Activated CD4-positive, alpha-beta memory T cell treated with anti-CD3 and anti-CD28 coated beads for 36 hours (primary cell): ENCODE measurements around the gene POLR2E. TPM values are rescaled to one million over a fixed set of nuclear protein-coding genes. Genes with fewer than 3 reads are reported as not detected.

Experiments
- CTCF ChIA-PET: fragments of 350-600 bp; sonication (Branson Sonifier 250); formaldehyde crosslinking; loops from one replicate; lab custom pipeline; 2021; ENCODE audit warnings: antibody characterized with exemption, inconsistent platforms; lab: Charles Lee
- POLR2A ChIA-PET: fragments of 350-600 bp; sonication (Branson Sonifier 250); formaldehyde crosslinking; loops from one replicate; lab custom pipeline; 2021; ENCODE audit warnings: antibody characterized with exemption; lab: Charles Lee
- DNase-seq: peaks from one replicate; pipeline ENCODE4 v3.0.0-alpha.2; 2020
- H3K27ac Mint-ChIP-seq: one replicate; pipeline ENCODE4 v1.8.0; 2021; ENCODE audit warnings: mixed read lengths
- H3K27me3 Mint-ChIP-seq: one replicate; pipeline ENCODE4 v1.8.0; 2021; ENCODE audit warnings: mixed read lengths
- H3K36me3 Mint-ChIP-seq: one replicate; pipeline ENCODE4 v1.8.0; 2021; ENCODE audit warnings: mixed read lengths
- H3K4me1 Mint-ChIP-seq: one replicate; pipeline ENCODE4 v1.8.0; 2021; ENCODE audit warnings: low read depth, mixed read lengths
- H3K4me3 Mint-ChIP-seq: one replicate; pipeline ENCODE4 v1.8.0; 2021; ENCODE audit warnings: mild to moderate bottlenecking, mixed read lengths
- H3K9me3 Mint-ChIP-seq: one replicate; pipeline ENCODE4 v1.8.0; 2021; ENCODE audit warnings: mixed read lengths
- intact Hi-C: fragments of 100-400 bp; cut with micrococcal nuclease; formaldehyde crosslinking; loops from one replicate; pipeline ENCODE4 v1.15.1; 2023
- total RNA-seq, 2 experiments: library from RNA; stranded (reverse); gene quantifications; one replicate each; pipeline ENCODE4 v1.2.3, GENCODE V29; 2021

The POLR2E gene
- total RNA-seq = 100 to 1,000 TPM; 204 to 207 TPM

DNA sequence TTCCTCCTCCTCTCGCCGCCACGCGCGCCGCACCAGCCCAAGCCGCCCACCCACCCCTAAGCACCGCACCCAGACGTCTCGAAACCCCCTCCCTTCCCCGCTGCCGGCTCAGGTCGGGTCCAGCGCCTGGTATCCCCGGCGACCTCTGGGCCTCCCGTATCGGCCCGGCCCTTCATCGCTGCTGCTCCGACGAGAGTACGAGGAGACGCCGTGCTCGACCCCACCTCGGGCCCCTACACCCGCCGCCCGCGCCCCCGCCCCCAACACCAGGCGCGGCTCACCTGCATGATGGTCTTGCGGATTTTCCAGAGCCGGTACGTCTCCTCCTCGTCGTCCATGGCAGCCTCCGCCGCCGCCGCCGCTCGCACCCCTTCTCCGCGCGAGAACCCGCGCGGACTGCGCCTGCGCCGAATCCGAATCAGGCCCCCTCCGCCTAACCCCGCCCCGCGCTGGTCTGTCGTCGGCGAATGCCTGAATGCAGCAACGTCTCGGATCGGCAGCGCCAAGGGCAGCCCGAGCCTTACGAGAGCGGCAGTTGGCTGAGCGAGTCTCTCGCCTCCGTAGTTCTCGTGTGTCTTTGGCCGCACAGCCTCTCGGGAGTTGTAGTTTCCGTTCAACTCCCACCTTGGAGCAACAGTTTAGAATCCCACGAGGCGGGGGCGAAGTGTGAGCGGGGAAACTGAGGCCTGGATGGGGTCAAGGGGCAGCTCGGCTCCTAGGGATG, at the start of gene POLR2E:
Gene POLR2E, minus strand, starts transcription at position 398 of the 724 bp plus-strand sequence. Its CDS starts 60 bp downstream, at position 338.
- Mint-ChIP-seq H3K27me3 (no peaks in the 10 kb centered on the region), H3K4me3 (peak within 1 kb of the TSS; percentile 93), H3K27ac (peak within 1 kb of the TSS; percentile 91), H3K9me3 (peaks cover 6% of the 10 kb centered on the region), H3K36me3 (peaks cover 14% of the 10 kb centered on the region), H3K4me1 (peaks cover 58% of the 10 kb centered on the region)
- intact Hi-C loops = loop anchor here (1.0 to 2.0 kb wide), 3 partner anchors 8 to 18 kb away; partner anchors contain the start of gene GPX4
- DNase-seq = peak; percentile 98
- ChIA-PET CTCF (interaction anchor here (0.9 to 1.9 kb wide), 5 partner anchors 20 to 149 kb away, joined by 3 to 7 read pairs (median 4); partner anchors contain the start of gene ARHGAP45), POLR2A (interaction anchor here (0.6 to 4.2 kb wide), 6 partner anchors 9 to 174 kb away, joined by 3 to 26 read pairs (median 4); partner anchors contain the start of gene CIRBP)

DNA sequence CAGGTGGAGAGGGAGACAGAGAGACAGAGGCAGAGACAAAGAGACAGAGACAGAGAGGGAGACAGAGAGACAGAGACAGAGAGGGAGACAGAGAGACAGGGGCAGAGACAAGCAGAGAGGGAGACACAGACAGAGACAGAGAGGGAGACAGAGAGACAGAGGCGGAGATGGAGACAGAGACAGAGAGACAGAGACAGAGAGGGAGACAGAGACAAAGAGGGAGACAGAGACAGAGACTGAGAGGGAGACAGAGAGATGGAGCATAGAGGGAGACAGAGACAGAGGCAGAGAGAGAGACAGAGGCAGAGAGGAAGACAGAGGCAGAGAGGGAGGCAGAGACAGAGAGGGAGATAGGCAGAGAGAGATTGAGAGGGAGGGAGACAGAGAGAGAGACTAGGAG, 49.6 kb upstream of the POLR2E start:
- CTCF ChIA-PET = no interaction called here
- no peak overlapping the region for H3K4me3 Mint-ChIP-seq
- no peaks in the 10 kb centered on the region for H3K9me3 Mint-ChIP-seq
- intact Hi-C loops = no loop called here
- H3K4me1 Mint-ChIP-seq = no peaks in the 10 kb centered on the region
- peaks cover 20% of the 10 kb centered on the region for H3K36me3 Mint-ChIP-seq
- POLR2A ChIA-PET = no interaction called here
- H3K27ac Mint-ChIP-seq = no peak overlapping the region
- DNase-seq = no peak
- no peaks in the 10 kb centered on the region for H3K27me3 Mint-ChIP-seq

DNA sequence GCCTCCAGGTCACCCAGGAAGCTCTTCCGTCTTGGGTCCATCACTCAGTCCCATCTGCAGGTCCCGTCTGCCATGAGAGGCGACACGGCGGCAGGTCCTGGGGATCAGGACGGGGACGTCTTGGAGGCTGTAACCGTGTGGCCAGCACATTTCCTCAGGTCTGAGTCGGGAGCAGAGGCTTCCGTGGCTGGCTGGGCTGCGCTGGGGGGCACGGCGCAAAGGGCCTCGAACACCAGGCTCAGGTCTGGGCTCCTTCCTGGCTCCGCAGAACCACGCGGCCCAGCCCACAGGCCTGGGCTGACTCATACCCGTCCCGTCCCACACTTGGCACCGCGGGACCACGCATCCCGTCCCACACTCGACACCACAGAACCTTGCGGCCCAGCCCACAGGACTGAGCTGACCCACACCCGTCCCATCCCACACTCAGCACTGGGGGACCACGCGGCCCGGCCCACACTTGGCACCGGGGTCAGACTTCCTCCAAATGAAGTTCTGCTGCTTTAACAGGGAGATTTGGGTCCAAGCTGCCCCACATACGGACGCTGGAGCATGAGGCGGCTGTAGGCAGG, 48.7 kb upstream of the POLR2E start:
- H3K4me1 Mint-ChIP-seq = no peaks in the 10 kb centered on the region
- ChIA-PET POLR2A (interaction anchor here (0.6 kb wide), 1 partner anchor 10 kb away, joined by 3 read pairs; no protein-coding TSS in a partner anchor), CTCF (no interaction called here)
- peaks cover 23% of the 10 kb centered on the region for H3K36me3 Mint-ChIP-seq
- no peak for DNase-seq
- no peaks in the 10 kb centered on the region for H3K9me3 Mint-ChIP-seq
- H3K27me3 Mint-ChIP-seq = no peaks in the 10 kb centered on the region
- no peak overlapping the region for H3K27ac Mint-ChIP-seq
- no peak overlapping the region for H3K4me3 Mint-ChIP-seq
- intact Hi-C loops = no loop called here

DNA sequence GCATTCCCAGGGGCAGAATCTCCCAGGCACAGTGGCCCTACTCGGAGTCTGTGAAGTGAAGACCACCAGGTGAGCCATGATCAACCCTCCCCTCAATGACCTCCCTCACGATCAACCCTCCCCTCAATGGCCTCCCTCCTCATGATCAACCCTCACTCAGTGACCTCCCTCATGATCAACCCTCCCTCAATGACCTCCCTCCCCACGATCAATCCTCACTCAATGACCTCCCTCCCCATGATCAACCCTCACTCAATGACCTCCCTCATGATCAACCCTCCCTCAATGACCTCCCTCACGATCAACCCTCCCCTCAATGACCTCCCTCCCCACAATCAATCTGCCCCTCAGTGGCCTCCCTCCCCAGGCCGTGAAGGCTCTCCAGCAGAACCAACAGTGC, 46.8 kb upstream of the POLR2E start:
- POLR2A ChIA-PET = no interaction called here
- Mint-ChIP-seq H3K27ac (no peak overlapping the region), H3K27me3 (no peaks in the 10 kb centered on the region), H3K4me1 (no peaks in the 10 kb centered on the region), H3K36me3 (peaks cover 25% of the 10 kb centered on the region), H3K4me3 (no peak overlapping the region), H3K9me3 (no peaks in the 10 kb centered on the region)
- CTCF ChIA-PET = no interaction called here
- no peak for DNase-seq
- intact Hi-C loops = no loop called here

DNA sequence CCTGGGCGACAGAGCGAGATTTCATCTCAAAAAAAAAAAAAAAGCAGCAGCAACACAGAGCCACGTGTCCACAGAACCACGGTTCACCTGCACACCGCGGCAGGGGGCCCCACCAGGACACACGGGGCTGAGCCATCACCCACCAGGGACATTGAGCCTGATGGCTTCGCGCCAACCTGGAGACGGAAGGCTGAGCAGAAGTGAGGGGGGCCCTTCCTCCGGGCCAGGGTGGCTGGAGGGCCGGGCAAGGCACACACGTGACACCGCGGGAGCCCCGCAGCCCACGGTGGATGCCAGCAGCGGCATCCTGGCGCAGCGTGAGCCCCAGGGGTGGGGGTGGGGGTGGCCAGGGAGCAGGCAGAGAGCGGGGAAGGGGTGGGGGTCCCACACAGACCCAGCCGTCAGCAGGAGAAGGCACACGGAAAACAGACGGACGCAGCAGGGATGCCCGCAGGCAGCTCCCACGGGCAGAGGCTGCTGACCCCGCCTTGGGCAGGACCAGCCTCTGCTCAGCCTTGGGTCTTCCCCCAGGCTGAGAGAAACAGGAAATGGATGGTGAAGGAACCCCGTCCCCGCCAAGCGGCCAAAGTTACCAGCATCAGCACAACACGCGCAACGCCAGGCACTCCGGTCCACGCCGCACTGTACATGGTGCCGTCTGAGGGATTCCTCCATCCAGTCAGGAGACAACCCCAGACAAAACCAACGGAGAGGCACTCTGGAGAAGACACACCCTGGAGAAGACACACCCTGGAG, 45.3 kb upstream of the POLR2E start:
- POLR2A ChIA-PET = interaction anchor here (0.6 kb wide), 1 partner anchor 68 kb away, joined by 3 read pairs; no protein-coding TSS in a partner anchor
- CTCF ChIA-PET = no interaction called here

DNA sequence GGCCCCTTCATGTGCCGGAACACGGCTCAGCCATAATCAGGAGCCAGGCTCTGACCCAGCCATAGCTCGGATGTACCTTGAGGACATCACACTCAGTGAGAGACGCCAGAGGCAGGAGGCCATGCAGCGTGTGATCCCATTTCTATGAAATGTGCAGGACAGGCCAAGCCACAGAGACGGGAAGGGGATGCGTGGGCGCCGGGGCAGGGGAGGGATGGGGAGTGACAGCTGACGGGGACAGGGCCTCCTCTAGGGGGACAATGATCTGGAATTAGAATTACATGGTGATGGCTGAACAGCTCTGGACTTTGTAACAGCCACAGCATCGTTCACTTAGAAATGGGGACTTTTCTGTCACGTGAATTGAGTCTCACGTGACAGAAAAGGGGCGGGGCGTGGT, 44.0 kb upstream of the POLR2E start:
- no peak overlapping the region for H3K4me3 Mint-ChIP-seq
- ChIA-PET CTCF (no interaction called here), POLR2A (no interaction called here)
- no peaks in the 10 kb centered on the region for H3K9me3 Mint-ChIP-seq
- H3K4me1 Mint-ChIP-seq = peaks cover 11% of the 10 kb centered on the region
- no peaks in the 10 kb centered on the region for H3K27me3 Mint-ChIP-seq
- intact Hi-C loops = no loop called here
- no peak for DNase-seq
- H3K27ac Mint-ChIP-seq = no peak overlapping the region
- peaks cover 20% of the 10 kb centered on the region for H3K36me3 Mint-ChIP-seq

More for the DNA sequence above, 45.3 kb upstream of the POLR2E start:
- H3K4me1 Mint-ChIP-seq = peaks cover 6% of the 10 kb centered on the region
- H3K27me3 Mint-ChIP-seq = no peaks in the 10 kb centered on the region
- no peak overlapping the region for H3K4me3 Mint-ChIP-seq
- H3K27ac Mint-ChIP-seq = no peak overlapping the region
- H3K9me3 Mint-ChIP-seq = no peaks in the 10 kb centered on the region
- no peak for DNase-seq
- intact Hi-C loops = no loop called here
- peaks cover 25% of the 10 kb centered on the region for H3K36me3 Mint-ChIP-seq

DNA sequence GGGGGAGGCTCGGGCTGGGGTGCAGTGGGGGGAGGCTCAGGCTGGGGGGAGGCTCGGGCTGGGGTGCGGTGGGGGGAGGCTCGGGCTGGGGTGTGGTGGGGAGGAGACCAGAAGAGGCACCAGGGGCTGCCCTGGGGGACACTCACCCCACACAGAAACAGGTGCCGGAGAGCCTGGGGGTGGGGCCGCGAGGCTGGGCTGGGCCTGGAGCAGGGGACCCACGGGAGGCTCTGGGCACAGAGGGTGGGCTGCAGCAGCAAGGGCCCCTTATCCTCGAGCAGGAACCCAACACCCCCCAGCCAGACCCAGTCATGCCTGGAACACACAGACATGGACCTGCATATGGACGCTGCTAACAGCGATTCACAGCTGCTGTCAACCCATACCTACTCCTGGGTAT, 42.9 kb upstream of the POLR2E start:
- Mint-ChIP-seq H3K27me3 (no peaks in the 10 kb centered on the region), H3K9me3 (no peaks in the 10 kb centered on the region), H3K36me3 (peaks cover 16% of the 10 kb centered on the region), H3K27ac (no peak overlapping the region), H3K4me1 (peaks cover 19% of the 10 kb centered on the region), H3K4me3 (no peak overlapping the region)
- intact Hi-C loops = no loop called here
- no peak for DNase-seq
- ChIA-PET CTCF (no interaction called here), POLR2A (no interaction called here)

DNA sequence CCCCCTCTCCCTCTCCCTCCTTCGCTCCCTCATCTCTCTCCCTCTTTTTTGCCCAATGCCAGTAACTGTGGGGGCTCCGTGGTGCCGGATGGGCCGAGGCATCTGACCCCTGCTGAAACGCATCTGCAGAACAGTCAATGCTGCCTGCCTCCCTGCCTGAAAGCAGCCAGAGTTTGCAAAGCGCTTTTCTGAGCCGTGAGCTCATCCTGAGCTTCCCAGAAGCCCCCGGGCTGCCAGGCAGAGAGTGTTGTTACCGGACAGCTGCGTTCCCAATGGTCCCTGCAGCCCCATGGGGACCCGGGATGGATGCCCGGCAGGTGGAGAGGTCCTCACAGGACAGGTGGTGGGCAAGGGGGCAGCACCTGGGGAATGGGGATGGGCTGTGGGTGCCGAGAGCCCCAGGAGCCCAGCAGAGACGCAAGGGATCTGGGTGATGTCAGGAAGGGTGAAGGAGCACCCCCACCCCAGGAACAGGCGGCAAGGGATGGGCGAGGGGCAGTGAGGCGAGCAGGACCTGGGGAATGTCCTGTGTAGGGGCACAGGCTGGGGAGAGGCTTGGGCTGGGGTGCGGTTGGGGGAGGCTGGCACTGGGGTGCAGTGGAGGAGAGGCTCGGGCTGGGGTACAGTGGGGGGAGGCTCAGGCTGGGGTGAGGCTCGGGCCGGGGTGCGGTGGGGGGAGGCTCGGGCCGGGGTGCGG, 41.6 kb upstream of the POLR2E start:
- Mint-ChIP-seq H3K36me3 (peaks cover 7% of the 10 kb centered on the region), H3K4me3 (no peak overlapping the region), H3K27me3 (no peaks in the 10 kb centered on the region), H3K4me1 (peaks cover 21% of the 10 kb centered on the region), H3K27ac (peak overlapping the region; percentile 78), H3K9me3 (no peaks in the 10 kb centered on the region)
- ChIA-PET CTCF (no interaction called here), POLR2A (no interaction called here)
- no peak for DNase-seq
- intact Hi-C loops = no loop called here

DNA sequence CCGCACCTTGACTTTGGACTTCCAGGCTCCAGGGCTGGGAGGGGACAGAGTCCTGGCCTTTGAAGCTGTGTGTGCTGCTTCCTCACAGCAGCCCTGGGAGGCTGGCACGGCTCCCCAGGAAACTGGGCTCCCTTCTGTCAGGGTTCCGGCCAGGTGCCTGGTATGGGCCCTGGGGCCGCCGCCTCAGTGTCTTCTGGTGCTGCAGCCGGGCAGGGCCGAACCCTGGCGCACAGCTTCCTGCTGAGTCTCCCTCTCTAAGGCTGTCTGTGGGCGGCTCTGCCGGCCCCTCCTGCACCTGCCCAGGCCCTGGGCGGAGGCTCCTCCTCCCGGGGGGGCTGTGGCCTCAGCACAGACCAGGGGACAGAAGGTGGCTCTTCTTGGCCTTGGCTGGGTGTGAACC, 41.0 kb upstream of the POLR2E start:
- CTCF ChIA-PET = interaction anchor here (0.6 kb wide), 1 partner anchor 131 kb away, joined by 3 read pairs; no protein-coding TSS in a partner anchor
- Mint-ChIP-seq H3K9me3 (no peaks in the 10 kb centered on the region), H3K27me3 (no peaks in the 10 kb centered on the region), H3K27ac (peak overlapping the region; percentile 78), H3K4me1 (peaks cover 21% of the 10 kb centered on the region), H3K36me3 (peaks cover 7% of the 10 kb centered on the region), H3K4me3 (no peak overlapping the region)
- POLR2A ChIA-PET = no interaction called here
- no peak for DNase-seq
- intact Hi-C loops = no loop called here

DNA sequence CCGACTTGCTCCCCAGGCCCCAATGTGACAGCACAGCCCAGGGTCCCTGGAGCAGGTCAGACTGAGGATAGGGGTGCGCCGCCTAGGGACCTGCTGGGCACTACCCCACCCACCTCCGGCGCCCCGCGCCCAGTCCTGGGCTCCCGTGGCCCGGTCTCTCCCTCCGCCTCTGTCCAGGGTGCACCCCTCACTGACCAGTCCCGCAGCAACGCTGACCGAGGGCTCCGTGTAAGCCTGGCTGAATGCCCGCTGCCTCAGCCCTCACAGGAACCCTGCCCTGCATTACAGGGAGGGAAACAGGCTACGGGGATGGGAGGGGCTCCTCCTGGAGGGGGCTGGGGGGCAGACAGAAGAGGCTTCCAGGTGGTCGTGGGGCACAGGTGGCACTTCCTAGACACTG, 40.3 kb upstream of the POLR2E start:
- peaks cover 12% of the 10 kb centered on the region for H3K36me3 Mint-ChIP-seq
- intact Hi-C loops = no loop called here
- H3K27me3 Mint-ChIP-seq = no peaks in the 10 kb centered on the region
- ChIA-PET POLR2A (no interaction called here), CTCF (interaction anchor here (0.9 kb wide), 1 partner anchor 22 kb away, joined by 3 read pairs; no protein-coding TSS in a partner anchor)
- peak overlapping the region; percentile 6 for H3K27ac Mint-ChIP-seq
- no peak overlapping the region for H3K4me3 Mint-ChIP-seq
- DNase-seq = no peak
- peaks cover 25% of the 10 kb centered on the region for H3K4me1 Mint-ChIP-seq
- no peaks in the 10 kb centered on the region for H3K9me3 Mint-ChIP-seq

DNA sequence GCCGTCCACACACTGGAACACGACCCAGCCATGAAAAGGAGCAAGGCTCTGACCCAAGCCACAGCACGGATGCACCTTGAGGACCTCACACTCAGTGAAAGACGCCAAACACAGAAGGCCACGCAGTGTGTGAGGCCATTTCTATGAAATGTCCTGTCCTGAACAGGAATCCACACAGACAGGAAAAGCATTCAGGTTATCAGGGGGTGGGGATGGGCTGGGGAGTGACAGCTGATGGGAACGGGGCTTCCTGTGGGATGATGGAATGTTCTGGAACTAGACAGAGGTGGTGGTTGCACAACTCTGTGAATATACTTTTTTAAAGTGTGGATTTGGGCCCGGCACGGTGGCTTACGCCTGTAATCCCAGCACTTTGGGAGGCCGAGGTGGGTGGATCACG, 39.3 kb upstream of the POLR2E start:
- DNase-seq = no peak
- H3K4me1 Mint-ChIP-seq = peaks cover 34% of the 10 kb centered on the region
- CTCF ChIA-PET = interaction anchor here (0.8 to 1.5 kb wide), 6 partner anchors 21 to 271 kb away, joined by 3 to 9 read pairs (median 4); no protein-coding TSS in a partner anchor
- POLR2A ChIA-PET = interaction anchor here (0.7 to 1.1 kb wide), 3 partner anchors 66 to 135 kb away, joined by 3 to 5 read pairs (median 3); partner anchors contain the start of genes ARHGAP45 and CIRBP
- H3K27ac Mint-ChIP-seq = peak overlapping the region; percentile 96
- no peak overlapping the region for H3K4me3 Mint-ChIP-seq
- H3K27me3 Mint-ChIP-seq = no peaks in the 10 kb centered on the region
- intact Hi-C loops = loop anchor here (5.0 kb wide), 1 partner anchor 58 kb away; no protein-coding TSS in a partner anchor
- no peaks in the 10 kb centered on the region for H3K9me3 Mint-ChIP-seq
- H3K36me3 Mint-ChIP-seq = peaks cover 13% of the 10 kb centered on the region
